DOHH2 (cell line): Measurements from ENCODE around the gene SCGB1D2.

Experiments used
- H3F3A ChIP-seq: fragments of 200-600 bp; sonication (generic), shearing (Covaris generic); 2 replicates; pipeline ENCODE4 v1.6.0; 2016; ENCODE audit warnings: antibody characterized with exemption, mild to moderate bottlenecking; ENCODE audit not compliant: control insufficient read depth, insufficient read depth
- H3K27ac ChIP-seq: fragments of 200-600 bp; sonication (generic); 2 replicates; pipeline ENCODE4 v1.5.1; 2014; ENCODE audit warnings: low read depth, mild to moderate bottlenecking, low read length, moderate library complexity
- H3K27me3 ChIP-seq: fragments of 200-600 bp; sonication (generic); 2 replicates; pipeline ENCODE4 v1.6.1; 2014; ENCODE audit warnings: mild to moderate bottlenecking, low read length, mixed read lengths; ENCODE audit not compliant: control insufficient read depth
- H3K36me3 ChIP-seq: fragments of 200-600 bp; sonication (generic); 2 replicates; pipeline ENCODE4 v1.6.1; 2014; ENCODE audit warnings: mild to moderate bottlenecking, low read length, moderate library complexity, mixed read lengths; ENCODE audit not compliant: control insufficient read depth
- H3K4me1 ChIP-seq: fragments of 200-600 bp; sonication (generic); 2 replicates; pipeline ENCODE4 v1.6.1; 2014; ENCODE audit warnings: mild to moderate bottlenecking, low read length, mixed read lengths; ENCODE audit not compliant: control insufficient read depth
- H3K4me2 ChIP-seq: fragments of 200-600 bp; sonication (generic); 2 replicates; pipeline ENCODE4 v1.6.0; 2014; ENCODE audit warnings: mild to moderate bottlenecking, low read length, moderate library complexity
- H3K4me3 ChIP-seq: fragments of 200-600 bp; sonication (generic); 2 replicates; pipeline ENCODE4 v1.5.1; 2014; ENCODE audit warnings: mild to moderate bottlenecking, low read length, mixed read lengths
- H3K79me2 ChIP-seq: fragments of 200-600 bp; sonication (generic); 2 replicates; pipeline ENCODE4 v1.6.1; 2014; ENCODE audit warnings: mild to moderate bottlenecking, low read length, mixed read lengths; ENCODE audit not compliant: control insufficient read depth
- H3K9me2 ChIP-seq: fragments of 200-600 bp; sonication (generic); replicated peaks from 2 replicates; pipeline ENCODE4 v1.6.1; 2014; ENCODE audit warnings: mild to moderate bottlenecking, low read length, mixed read lengths; ENCODE audit not compliant: control insufficient read depth
- H3K9me3 ChIP-seq: fragments of 200-600 bp; sonication (generic); 2 replicates; pipeline ENCODE4 v1.6.1; 2014; ENCODE audit warnings: antibody characterized with exemption, low read length, mixed read lengths; ENCODE audit not compliant: control insufficient read depth, insufficient read depth
- H4K20me1 ChIP-seq: fragments of 200-600 bp; sonication (generic); 2 replicates; pipeline ENCODE4 v1.6.0; 2014; ENCODE audit warnings: low read depth, mild to moderate bottlenecking, antibody characterized with exemption, low read length, moderate library complexity; ENCODE audit not compliant: control insufficient read depth, insufficient read depth
- EZH2phosphoT487 ChIP-seq: fragments of 200-600 bp; sonication (generic); IDR thresholded peaks from 2 replicates; pipeline ENCODE4 v1.6.1; 2017; ENCODE audit warnings: borderline replicate concordance, mild to moderate bottlenecking, antibody characterized with exemption, low read length, moderate library complexity, mixed read lengths
- TF ChIP-seq, protein P1 (sequence below): fragments of 200-600 bp; sonication (generic); IDR thresholded peaks from one replicate; pipeline ENCODE4 v1.5.1; 2014; ENCODE audit warnings: antibody characterized with exemption, mild to moderate bottlenecking, low read depth, low read length; ENCODE audit not compliant: poor library complexity, severe bottlenecking

Gene SCGB1D2

DNA sequence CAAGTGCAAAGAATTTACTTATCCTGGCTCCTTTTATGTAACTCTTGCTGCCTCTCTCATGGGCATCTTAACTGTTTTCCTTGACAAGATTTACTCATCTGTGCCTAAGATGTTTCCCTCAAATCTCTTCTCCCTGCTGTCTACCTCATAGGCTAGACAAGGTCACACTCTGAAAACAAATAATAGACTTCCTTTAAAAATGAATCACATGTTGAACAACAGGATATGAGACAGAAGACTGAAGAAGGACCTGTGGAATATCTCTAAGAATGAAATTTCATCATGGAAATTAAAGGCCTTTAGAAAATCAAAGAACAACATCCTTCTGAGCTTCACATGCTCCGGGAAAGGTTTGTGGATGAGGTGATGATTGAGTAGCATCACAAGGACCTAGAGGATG lies 22.0 kb downstream of the SCGB1D2 start:
- H3K4me1 ChIP-seq: no peaks in the 10 kb centered on the region
- no peak overlapping the region for H3K4me3 ChIP-seq
- H3K27ac ChIP-seq: no peak overlapping the region
- H3K9me2 ChIP-seq: no peaks in the 10 kb centered on the region
- H3K4me2 ChIP-seq: no peak overlapping the region
- no peaks in the 10 kb centered on the region for H3K79me2 ChIP-seq
- TF ChIP-seq, protein P1, sequence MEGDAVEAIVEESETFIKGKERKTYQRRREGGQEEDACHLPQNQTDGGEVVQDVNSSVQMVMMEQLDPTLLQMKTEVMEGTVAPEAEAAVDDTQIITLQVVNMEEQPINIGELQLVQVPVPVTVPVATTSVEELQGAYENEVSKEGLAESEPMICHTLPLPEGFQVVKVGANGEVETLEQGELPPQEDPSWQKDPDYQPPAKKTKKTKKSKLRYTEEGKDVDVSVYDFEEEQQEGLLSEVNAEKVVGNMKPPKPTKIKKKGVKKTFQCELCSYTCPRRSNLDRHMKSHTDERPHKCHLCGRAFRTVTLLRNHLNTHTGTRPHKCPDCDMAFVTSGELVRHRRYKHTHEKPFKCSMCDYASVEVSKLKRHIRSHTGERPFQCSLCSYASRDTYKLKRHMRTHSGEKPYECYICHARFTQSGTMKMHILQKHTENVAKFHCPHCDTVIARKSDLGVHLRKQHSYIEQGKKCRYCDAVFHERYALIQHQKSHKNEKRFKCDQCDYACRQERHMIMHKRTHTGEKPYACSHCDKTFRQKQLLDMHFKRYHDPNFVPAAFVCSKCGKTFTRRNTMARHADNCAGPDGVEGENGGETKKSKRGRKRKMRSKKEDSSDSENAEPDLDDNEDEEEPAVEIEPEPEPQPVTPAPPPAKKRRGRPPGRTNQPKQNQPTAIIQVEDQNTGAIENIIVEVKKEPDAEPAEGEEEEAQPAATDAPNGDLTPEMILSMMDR: no peak
- no peak for TF ChIP-seq EZH2phosphoT487
- H3K36me3 ChIP-seq: no peaks in the 10 kb centered on the region
- peaks cover 21% of the 10 kb centered on the region for H3K27me3 ChIP-seq
- H4K20me1 ChIP-seq: no peaks in the 10 kb centered on the region
- no peaks in the 10 kb centered on the region for H3K9me3 ChIP-seq
- H3F3A ChIP-seq: no peaks in the 10 kb centered on the region

- no peak overlapping the region for H3K4me3 ChIP-seq
- H4K20me1 ChIP-seq: no peaks in the 10 kb centered on the region
- H3K4me1 ChIP-seq: no peaks in the 10 kb centered on the region
- no peaks in the 10 kb centered on the region for H3K9me2 ChIP-seq
- peaks cover 12% of the 10 kb centered on the region for H3K27me3 ChIP-seq
- H3K36me3 ChIP-seq: no peaks in the 10 kb centered on the region
- no peaks in the 10 kb centered on the region for H3K9me3 ChIP-seq
- TF ChIP-seq EZH2phosphoT487: no peak
- TF ChIP-seq, protein P1: no peak
- H3K27ac ChIP-seq: no peak overlapping the region
- no peaks in the 10 kb centered on the region for H3K79me2 ChIP-seq
- no peak overlapping the region for H3K4me2 ChIP-seq
- H3F3A ChIP-seq: no peaks in the 10 kb centered on the region
Observed at GRCh38 chr11:62266558-62266957, 24.5 kb downstream of the SCGB1D2 start.

GRCh38 chr11:62267050-62267449 lies 25.0 kb downstream of the SCGB1D2 start:
- Histone ChIP-seq H3K4me2 (no peak overlapping the region), H3K9me3 (no peaks in the 10 kb centered on the region), H3K27ac (no peak overlapping the region), H3F3A (no peaks in the 10 kb centered on the region), H3K4me1 (no peaks in the 10 kb centered on the region), H4K20me1 (no peaks in the 10 kb centered on the region), H3K79me2 (no peaks in the 10 kb centered on the region), H3K27me3 (peaks cover 9% of the 10 kb centered on the region; the same call in 1 of the 2 replicates), H3K9me2 (no peaks in the 10 kb centered on the region), H3K4me3 (no peak overlapping the region), H3K36me3 (no peaks in the 10 kb centered on the region)
- TF ChIP-seq, protein P1: no peak
- no peak for TF ChIP-seq EZH2phosphoT487

- Histone ChIP-seq H3K4me3 (no peak overlapping the region), H3K36me3 (no peaks in the 10 kb centered on the region), H3K79me2 (no peaks in the 10 kb centered on the region), H3K27ac (no peak overlapping the region), H3K9me2 (no peaks in the 10 kb centered on the region), H3K27me3 (peaks cover 9% of the 10 kb centered on the region; the same call in 1 of the 2 replicates), H3F3A (no peaks in the 10 kb centered on the region), H4K20me1 (no peaks in the 10 kb centered on the region), H3K4me1 (no peaks in the 10 kb centered on the region), H3K4me2 (no peak overlapping the region), H3K9me3 (no peaks in the 10 kb centered on the region)
- TF ChIP-seq, protein P1: no peak
- no peak for TF ChIP-seq EZH2phosphoT487
Observed at GRCh38 chr11:62267576-62267975, 25.5 kb downstream of the SCGB1D2 start.
